Stimulated activated CD4-positive, alpha-beta T cell treated with anti-CD3 and anti-CD28 coated beads, Interleukin-2, amount 100 ng/mL, for 24 hours (primary cell): ENCODE results near the gene GOLGA6L10.

ENCODE experiments used
- DNase-seq, 2 donors: peaks; one replicate each; pipeline ENCODE4 v3.0.0-alpha.2; 2020

GOLGA6L10 gene

DNA sequence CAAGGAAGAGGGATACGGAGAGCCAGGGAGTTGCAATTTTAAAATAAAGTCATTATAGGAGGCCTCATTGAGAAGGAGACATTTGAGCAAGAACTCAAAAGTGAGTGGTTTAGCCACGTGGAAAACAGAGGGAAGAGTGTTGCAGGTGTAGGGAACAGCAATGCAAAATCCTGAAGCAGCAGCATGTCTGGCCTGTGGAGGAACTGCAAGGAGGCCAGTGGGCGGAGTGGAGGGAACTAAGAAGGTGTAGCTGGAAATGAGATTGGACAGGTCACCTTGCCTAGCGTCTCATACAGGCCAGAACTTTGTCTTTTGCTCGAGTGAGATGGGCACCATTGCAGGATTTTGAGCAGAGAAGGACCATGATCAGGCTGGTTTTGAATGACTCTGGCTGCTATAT, 51.7 kb downstream of the GOLGA6L10 start:
- DNase-seq: no peak

GRCh38 chr15:82294061-82294690, 55.1 kb downstream of the GOLGA6L10 start:
- no peak for DNase-seq

DNA sequence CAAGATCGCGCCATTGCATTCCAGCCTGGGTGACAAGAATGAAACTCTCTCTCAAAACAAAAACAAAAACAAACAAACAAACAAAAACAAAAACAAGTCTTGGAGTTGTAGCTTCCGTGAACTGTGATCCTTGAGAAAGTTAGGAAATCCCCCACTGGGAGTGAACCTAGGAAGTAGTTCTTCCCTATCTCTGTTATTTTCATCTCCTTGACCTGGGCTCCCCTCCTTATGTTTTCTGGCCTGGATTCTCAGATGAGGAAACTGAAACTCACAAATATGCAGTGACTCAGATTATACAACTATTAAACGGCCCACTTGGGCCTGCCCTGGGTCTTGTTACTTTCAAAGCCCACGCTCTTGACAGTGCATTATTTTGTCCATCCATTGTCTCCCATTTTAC, 57.0 kb downstream of the GOLGA6L10 start:
- no peak for DNase-seq
